ENCODE results near the gene HSP90AB1. TPM values are rescaled to one million over a fixed set of nuclear protein-coding genes. Genes with fewer than 3 reads are reported as not detected.
"Not testable (repeated sequence)": the region's sequence is repeated elsewhere in the genome, so short reads cannot be mapped to it uniquely, and the experiment has no call there.

HSP90AB1 gene
- total RNA-seq, 1 donor from 2014 or later: 853 TPM

GRCh38 chr6:44221291-44221960 is 25.5 kb upstream of the HSP90AB1 start:
- intact Hi-C loops (cut with DNase I): no loop called here
- peak; percentile 59 for ATAC-seq (ENCODE audit: poor library complexity)
- peak; percentile 96 for DNase-seq

GRCh38 chr6:44221961-44222335 is 25.0 kb upstream of the HSP90AB1 start:
- intact Hi-C loops (cut with DNase I): no loop called here
- DNase-seq (no peak), ATAC-seq (ENCODE audit: poor library complexity) (no peak)

- DNase-seq: no peak
- intact Hi-C loops (cut with DNase I): no loop called here
- no peak for ATAC-seq (ENCODE audit: poor library complexity)
Observed at GRCh38 chr6:44222486-44223318, 24.2 kb upstream of the HSP90AB1 start.

- DNase-seq (peak; percentile 90), ATAC-seq (ENCODE audit: poor library complexity) (peak; percentile 49)
- intact Hi-C loops (cut with DNase I): no loop called here
Observed at GRCh38 chr6:44223319-44224028, 23.4 kb upstream of the HSP90AB1 start, which contains the start of gene SLC29A1. Gene SLC29A1, plus strand, starts transcription at chr6:44223595. Its CDS starts 3,719 bp downstream, at chr6:44227314.

GRCh38 chr6:44224029-44224964 is 22.6 kb upstream of the HSP90AB1 start:
- intact Hi-C loops (cut with DNase I): no loop called here
- DNase-seq (no peak), ATAC-seq (ENCODE audit: poor library complexity) (no peak)

GRCh38 chr6:44224965-44225305 is 22.0 kb upstream of the HSP90AB1 start:
- ATAC-seq (ENCODE audit: poor library complexity): no peak
- intact Hi-C loops (cut with DNase I): no loop called here
- no peak for DNase-seq

- ATAC-seq (ENCODE audit: poor library complexity) (no peak), DNase-seq (no peak)
- intact Hi-C loops (cut with DNase I): no loop called here
Observed at GRCh38 chr6:44225579-44226325, 21.1 kb upstream of the HSP90AB1 start.

GRCh38 chr6:44226368-44227147 is 20.3 kb upstream of the HSP90AB1 start:
- peak; percentile 75 for DNase-seq
- intact Hi-C loops (cut with DNase I): no loop called here
- ATAC-seq (ENCODE audit: poor library complexity): peak; percentile 50

- intact Hi-C loops (cut with DNase I): no loop called here
- ATAC-seq (ENCODE audit: poor library complexity): peak; percentile 0
- peak; percentile 54 for DNase-seq
Observed at GRCh38 chr6:44227148-44227793, 19.6 kb upstream of the HSP90AB1 start.

GRCh38 chr6:44228031-44228430 is 18.9 kb upstream of the HSP90AB1 start:
- DNase-seq (no peak), ATAC-seq (ENCODE audit: poor library complexity) (no peak)
- intact Hi-C loops (cut with DNase I): no loop called here

GRCh38 chr6:44228433-44228832 is 18.5 kb upstream of the HSP90AB1 start:
- ATAC-seq (ENCODE audit: poor library complexity): no peak
- intact Hi-C loops (cut with DNase I): no loop called here

GRCh38 chr6:44228836-44229235 is 18.1 kb upstream of the HSP90AB1 start:
- ATAC-seq (ENCODE audit: poor library complexity) (no peak), DNase-seq (no peak)
- intact Hi-C loops (cut with DNase I): no loop called here

More at GRCh38 chr6:44228433-44228832, 18.5 kb upstream of the HSP90AB1 start:
- no peak for DNase-seq

GRCh38 chr6:44229376-44230033 is 17.4 kb upstream of the HSP90AB1 start:
- ATAC-seq (ENCODE audit: poor library complexity) (peak; percentile 54), DNase-seq (peak; percentile 70)
- intact Hi-C loops (cut with DNase I): no loop called here

GRCh38 chr6:44230034-44230675 is 16.7 kb upstream of the HSP90AB1 start:
- ATAC-seq (ENCODE audit: poor library complexity): no peak
- no peak for DNase-seq
- intact Hi-C loops (cut with DNase I): no loop called here

GRCh38 chr6:44231426-44231825 is 15.5 kb upstream of the HSP90AB1 start:
- DNase-seq; ATAC-seq (ENCODE audit: poor library complexity); intact Hi-C loops (cut with DNase I): not testable (repeated sequence)

All from Right ventricle myocardium superior (tissue), 1 donor.